Measurements from ENCODE around the gene SERPINB6.

Gene SERPINB6

GRCh38 chr6:2966347-2966746, 5.0 kb downstream of the SERPINB6 start:
- TF ChIP-seq EZH2 (IDR thresholded peaks at IDR 0.05; ENCODE audit: borderline replicate concordance, low read length) (no peak), CTCF (IDR thresholded peaks at IDR 0.05; ENCODE audit: low read length) (no peak)
- Histone ChIP-seq H3K4me1 (ENCODE audit: insufficient read depth, low read length, severe bottlenecking) (peaks cover 7% of the 10 kb centered on the region), H3K9me2 (ENCODE audit: low read depth, low read length) (no peaks in the 10 kb centered on the region), H3K9me3 (ENCODE audit: low read length) (no peaks in the 10 kb centered on the region), H2AFZ (ENCODE audit: low read length) (no peak overlapping the region), H3K79me2 (ENCODE audit: insufficient read depth, low read length) (no peaks in the 10 kb centered on the region), H4K20me1 (ENCODE audit: insufficient read depth, low read length) (no peaks in the 10 kb centered on the region), H3F3A (ENCODE audit: insufficient read depth, low read length) (no peaks in the 10 kb centered on the region), H3K9ac (ENCODE audit: low read length) (no peak overlapping the region), H3K27me3 (ENCODE audit: insufficient read depth, low read length) (peaks cover 5% of the 10 kb centered on the region; the same call in 1 of the 2 replicates), H3K4me3 (ENCODE audit: low read depth, low read length, poor library complexity, severe bottlenecking) (no peak overlapping the region), H3K4me2 (ENCODE audit: low read length) (no peak overlapping the region), H3K27ac (ENCODE audit: low read depth, low read length, poor library complexity, severe bottlenecking) (no peak overlapping the region), H3K36me3 (ENCODE audit: insufficient read depth, low read length) (no peaks in the 10 kb centered on the region)

- H2AFZ ChIP-seq (ENCODE audit: low read length): no peak overlapping the region
- no peaks in the 10 kb centered on the region for H3F3A ChIP-seq (ENCODE audit: insufficient read depth, low read length)
- no peaks in the 10 kb centered on the region for H4K20me1 ChIP-seq (ENCODE audit: insufficient read depth, low read length)
- H3K9me2 ChIP-seq (ENCODE audit: low read depth, low read length): no peaks in the 10 kb centered on the region
- no peaks in the 10 kb centered on the region for H3K79me2 ChIP-seq (ENCODE audit: insufficient read depth, low read length)
- no peak overlapping the region for H3K27ac ChIP-seq (ENCODE audit: low read depth, low read length, poor library complexity, severe bottlenecking)
- H3K4me3 ChIP-seq (ENCODE audit: low read depth, low read length, poor library complexity, severe bottlenecking): no peak overlapping the region
- no peaks in the 10 kb centered on the region for H3K36me3 ChIP-seq (ENCODE audit: insufficient read depth, low read length)
- no peak overlapping the region for H3K4me2 ChIP-seq (ENCODE audit: low read length)
- TF ChIP-seq CTCF (IDR thresholded peaks at IDR 0.05; ENCODE audit: low read length) (no peak), EZH2 (IDR thresholded peaks at IDR 0.05; ENCODE audit: borderline replicate concordance, low read length) (no peak)
- peaks cover 5% of the 10 kb centered on the region; the same call in 1 of the 2 replicates for H3K27me3 ChIP-seq (ENCODE audit: insufficient read depth, low read length)
- H3K4me1 ChIP-seq (ENCODE audit: insufficient read depth, low read length, severe bottlenecking): no peaks in the 10 kb centered on the region
- no peaks in the 10 kb centered on the region for H3K9me3 ChIP-seq (ENCODE audit: low read length)
- no peak overlapping the region for H3K9ac ChIP-seq (ENCODE audit: low read length)
These were observed 6.4 kb downstream of the SERPINB6 start for GRCh38 chr6:2964793-2965505.

- H3K27ac ChIP-seq (ENCODE audit: low read depth, low read length, poor library complexity, severe bottlenecking): no peak overlapping the region
- H3K9me3 ChIP-seq (ENCODE audit: low read length): no peaks in the 10 kb centered on the region
- no peak overlapping the region for H3K9ac ChIP-seq (ENCODE audit: low read length)
- no peaks in the 10 kb centered on the region for H3K9me2 ChIP-seq (ENCODE audit: low read depth, low read length)
- peaks cover 8% of the 10 kb centered on the region; the same call in 1 of the 2 replicates for H3K27me3 ChIP-seq (ENCODE audit: insufficient read depth, low read length)
- H3K4me1 ChIP-seq (ENCODE audit: insufficient read depth, low read length, severe bottlenecking): no peaks in the 10 kb centered on the region
- H3K36me3 ChIP-seq (ENCODE audit: insufficient read depth, low read length): no peaks in the 10 kb centered on the region
- no peak overlapping the region for H3K4me2 ChIP-seq (ENCODE audit: low read length)
- TF ChIP-seq EZH2 (IDR thresholded peaks at IDR 0.05; ENCODE audit: borderline replicate concordance, low read length) (no peak), CTCF (IDR thresholded peaks at IDR 0.05; ENCODE audit: low read length) (no peak)
- no peak overlapping the region for H3K4me3 ChIP-seq (ENCODE audit: low read depth, low read length, poor library complexity, severe bottlenecking)
- no peaks in the 10 kb centered on the region for H3K79me2 ChIP-seq (ENCODE audit: insufficient read depth, low read length)
- H4K20me1 ChIP-seq (ENCODE audit: insufficient read depth, low read length): no peaks in the 10 kb centered on the region
- H2AFZ ChIP-seq (ENCODE audit: low read length): no peak overlapping the region
- H3F3A ChIP-seq (ENCODE audit: insufficient read depth, low read length): no peaks in the 10 kb centered on the region
These were observed 7.6 kb downstream of the SERPINB6 start for GRCh38 chr6:2963756-2964155.
